Measurements from ENCODE around the gene OTUD5.

GRCh38 chrX:48896611-48897011, 60.8 kb downstream of the OTUD5 start:
- TF ChIP-seq EZH2 (IDR thresholded peaks at IDR 0.05; ENCODE audit: low read length, unreplicated experiment), result no peak
- TF ChIP-seq, protein P1, sequence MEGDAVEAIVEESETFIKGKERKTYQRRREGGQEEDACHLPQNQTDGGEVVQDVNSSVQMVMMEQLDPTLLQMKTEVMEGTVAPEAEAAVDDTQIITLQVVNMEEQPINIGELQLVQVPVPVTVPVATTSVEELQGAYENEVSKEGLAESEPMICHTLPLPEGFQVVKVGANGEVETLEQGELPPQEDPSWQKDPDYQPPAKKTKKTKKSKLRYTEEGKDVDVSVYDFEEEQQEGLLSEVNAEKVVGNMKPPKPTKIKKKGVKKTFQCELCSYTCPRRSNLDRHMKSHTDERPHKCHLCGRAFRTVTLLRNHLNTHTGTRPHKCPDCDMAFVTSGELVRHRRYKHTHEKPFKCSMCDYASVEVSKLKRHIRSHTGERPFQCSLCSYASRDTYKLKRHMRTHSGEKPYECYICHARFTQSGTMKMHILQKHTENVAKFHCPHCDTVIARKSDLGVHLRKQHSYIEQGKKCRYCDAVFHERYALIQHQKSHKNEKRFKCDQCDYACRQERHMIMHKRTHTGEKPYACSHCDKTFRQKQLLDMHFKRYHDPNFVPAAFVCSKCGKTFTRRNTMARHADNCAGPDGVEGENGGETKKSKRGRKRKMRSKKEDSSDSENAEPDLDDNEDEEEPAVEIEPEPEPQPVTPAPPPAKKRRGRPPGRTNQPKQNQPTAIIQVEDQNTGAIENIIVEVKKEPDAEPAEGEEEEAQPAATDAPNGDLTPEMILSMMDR (conservative IDR thresholded peaks at IDR 0.05; ENCODE audit: low read depth, low read length), result no peak

Measured in PC-3 (cell line).